Smooth muscle cell (in vitro differentiated cells): ENCODE data around the gene NSD1. TPM values are rescaled to one million over a fixed set of nuclear protein-coding genes. Genes with fewer than 3 reads are reported as not detected.

Source experiments
- DNase-seq: peaks from one replicate; lab custom pipeline; 2025; ENCODE audit not compliant: unreplicated experiment; lab: John Stamatoyannopoulos, UW
- H2AFZ ChIP-seq: fragments of 200-600 bp; sonication (generic); 2 replicates; pipeline ENCODE4 v1.6.0; 2016; ENCODE audit warnings: antibody characterized with exemption, low read depth, mild to moderate bottlenecking
- H3F3A ChIP-seq: fragments of 200-600 bp; sonication (generic); 2 replicates; pipeline ENCODE4 v1.6.0; 2017; ENCODE audit warnings: antibody characterized with exemption, low read depth
- H3K27ac ChIP-seq: fragments of 200-600 bp; sonication (generic); 2 replicates; pipeline ENCODE4 v1.5.1; 2016; ENCODE audit warnings: low read depth, mild to moderate bottlenecking
- H3K27me3 ChIP-seq: fragments of 200-600 bp; sonication (generic); 2 replicates; pipeline ENCODE4 v1.6.1; 2016; ENCODE audit warnings: low read depth, mild to moderate bottlenecking
- H3K36me3 ChIP-seq: fragments of 200-600 bp; sonication (generic); 2 replicates; pipeline ENCODE4 v1.5.1; 2016; ENCODE audit warnings: low read depth
- H3K4me1 ChIP-seq: fragments of 200-600 bp; sonication (generic); 2 replicates; pipeline ENCODE4 v1.5.1; 2016; ENCODE audit warnings: low read depth
- H3K4me2 ChIP-seq: fragments of 200-600 bp; sonication (generic); 2 replicates; pipeline ENCODE4 v1.6.0; 2016; ENCODE audit warnings: mild to moderate bottlenecking
- H3K4me3 ChIP-seq: fragments of 200-600 bp; sonication (generic); 2 replicates; pipeline ENCODE4 v1.5.1; 2016; ENCODE audit warnings: mild to moderate bottlenecking
- H3K79me2 ChIP-seq: fragments of 200-600 bp; sonication (generic); 2 replicates; pipeline ENCODE4 v1.6.0; 2016; ENCODE audit warnings: low read depth, mild to moderate bottlenecking
- H3K9ac ChIP-seq: fragments of 200-600 bp; sonication (generic); 2 replicates; pipeline ENCODE4 v1.6.0; 2016; ENCODE audit warnings: low read depth
- H3K9me3 ChIP-seq: fragments of 200-600 bp; sonication (generic); replicated peaks from 2 replicates; pipeline ENCODE4 v1.5.1; 2016; ENCODE audit warnings: low read depth
- H4K20me1 ChIP-seq: fragments of 200-600 bp; sonication (generic); 2 replicates; pipeline ENCODE4 v1.6.0; 2016; ENCODE audit warnings: low read depth
- WGBS: methylation state at CpG from one replicate; pipeline ENCODE4 v1.1.7; 2016; ENCODE audit warnings: low lambda C conversion rate; 5-methylcytosine and 5-hydroxymethylcytosine counted together
- polyA plus RNA-seq: library from polyadenylated mRNA; unstranded; fragments of >200 nt; fragmentation: Nextera tagmentation; extraction: Ambion mirVana; gene quantifications from 2 replicates; pipeline ENCODE4 v1.2.1, GENCODE V29; 2016
- total RNA-seq: library from RNA; depleted of rRNA; stranded (reverse); fragments of >200 nt; gene quantifications from 2 replicates; pipeline ENCODE4 v1.2.3, GENCODE V29; 2014
- TF ChIP-seq, protein P1 (sequence below): fragments of 200-600 bp; sonication (generic); IDR thresholded peaks from 2 replicates; pipeline ENCODE4 v1.5.1; 2017; ENCODE audit warnings: borderline replicate concordance, mild to moderate bottlenecking, antibody characterized with exemption; ENCODE audit not compliant: insufficient read depth, poor library complexity, severe bottlenecking

The NSD1 gene
- total and polyA plus RNA-seq, 2 experiments from 2014 or later: 22.6 to 38.2 TPM

- Histone ChIP-seq H3K4me3 (no peak overlapping the region), H3F3A (no peaks in the 10 kb centered on the region), H3K4me2 (no peak overlapping the region), H3K4me1 (no peaks in the 10 kb centered on the region), H3K9ac (no peak overlapping the region), H3K79me2 (peaks cover 99% of the 10 kb centered on the region), H4K20me1 (peaks cover 100% of the 10 kb centered on the region), H3K9me3 (no peaks in the 10 kb centered on the region), H3K27ac (no peak overlapping the region), H3K36me3 (no peaks in the 10 kb centered on the region), H2AFZ (no peak overlapping the region), H3K27me3 (no peaks in the 10 kb centered on the region)
- TF ChIP-seq, protein P1, sequence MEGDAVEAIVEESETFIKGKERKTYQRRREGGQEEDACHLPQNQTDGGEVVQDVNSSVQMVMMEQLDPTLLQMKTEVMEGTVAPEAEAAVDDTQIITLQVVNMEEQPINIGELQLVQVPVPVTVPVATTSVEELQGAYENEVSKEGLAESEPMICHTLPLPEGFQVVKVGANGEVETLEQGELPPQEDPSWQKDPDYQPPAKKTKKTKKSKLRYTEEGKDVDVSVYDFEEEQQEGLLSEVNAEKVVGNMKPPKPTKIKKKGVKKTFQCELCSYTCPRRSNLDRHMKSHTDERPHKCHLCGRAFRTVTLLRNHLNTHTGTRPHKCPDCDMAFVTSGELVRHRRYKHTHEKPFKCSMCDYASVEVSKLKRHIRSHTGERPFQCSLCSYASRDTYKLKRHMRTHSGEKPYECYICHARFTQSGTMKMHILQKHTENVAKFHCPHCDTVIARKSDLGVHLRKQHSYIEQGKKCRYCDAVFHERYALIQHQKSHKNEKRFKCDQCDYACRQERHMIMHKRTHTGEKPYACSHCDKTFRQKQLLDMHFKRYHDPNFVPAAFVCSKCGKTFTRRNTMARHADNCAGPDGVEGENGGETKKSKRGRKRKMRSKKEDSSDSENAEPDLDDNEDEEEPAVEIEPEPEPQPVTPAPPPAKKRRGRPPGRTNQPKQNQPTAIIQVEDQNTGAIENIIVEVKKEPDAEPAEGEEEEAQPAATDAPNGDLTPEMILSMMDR: no peak
- DNase-seq: no peak
- 100% methylated on average over 1 of the region's 1 CpG for WGBS
Measured at GRCh38 chr5:177226860-177227259, 93.3 kb downstream of the NSD1 start.

DNA sequence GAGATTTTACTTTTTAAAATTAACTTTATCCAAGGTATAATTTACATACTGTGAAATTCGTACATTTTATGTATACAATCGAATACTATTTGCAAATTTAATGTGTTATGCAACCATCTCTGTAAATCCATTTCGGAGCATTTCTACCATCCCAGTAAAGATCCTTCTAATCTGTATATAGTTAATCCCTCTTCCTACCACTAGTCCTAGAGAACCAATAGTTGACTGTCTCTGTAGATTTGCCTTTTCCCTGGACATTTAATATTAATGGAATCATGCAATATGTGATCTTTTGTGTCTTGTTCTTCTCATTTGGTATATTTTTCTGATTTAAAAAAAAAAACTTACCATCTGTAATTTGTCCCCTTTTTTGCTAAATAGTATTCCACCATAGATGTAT is 95.2 kb downstream of the NSD1 start:
- Histone ChIP-seq H3K4me2 (no peak overlapping the region), H3K9me3 (no peaks in the 10 kb centered on the region), H3K4me3 (no peak overlapping the region), H3K27me3 (no peaks in the 10 kb centered on the region), H3K4me1 (peaks cover 10% of the 10 kb centered on the region), H3K27ac (no peak overlapping the region), H3K9ac (no peak overlapping the region), H3K79me2 (peaks cover 95% of the 10 kb centered on the region), H4K20me1 (peaks cover 100% of the 10 kb centered on the region), H2AFZ (no peak overlapping the region), H3F3A (no peaks in the 10 kb centered on the region), H3K36me3 (no peaks in the 10 kb centered on the region)
- DNase-seq: no peak
- 93% methylated on average over 3 of the region's 3 CpGs for WGBS
- TF ChIP-seq, protein P1: no peak

DNA sequence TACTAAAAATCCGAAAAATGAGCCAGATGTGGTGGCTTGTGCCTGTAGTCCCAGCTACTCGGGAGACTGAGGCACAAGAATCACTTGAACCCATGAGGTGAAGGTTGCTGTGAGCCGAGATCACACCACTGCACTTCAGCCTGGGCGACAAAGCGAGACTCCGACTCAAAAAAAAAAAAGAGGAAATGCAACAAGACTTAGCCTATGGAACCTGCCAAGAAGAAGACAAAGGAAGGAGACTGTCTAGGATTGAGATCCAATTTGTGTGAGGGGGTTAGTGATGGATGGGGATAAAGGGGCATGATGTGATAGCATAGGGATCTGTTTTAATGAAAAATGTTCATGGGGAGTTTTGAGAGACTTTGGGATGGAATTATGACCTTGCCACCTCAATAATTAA is 97.1 kb downstream of the NSD1 start:
- H3K79me2 ChIP-seq: peaks cover 93% of the 10 kb centered on the region

More for the DNA sequence above, 97.1 kb downstream of the NSD1 start:
- H3K4me1 ChIP-seq: peaks cover 10% of the 10 kb centered on the region
- H3K36me3 ChIP-seq: no peaks in the 10 kb centered on the region
- H3F3A ChIP-seq: no peaks in the 10 kb centered on the region
- TF ChIP-seq, protein P1: no peak
- H3K4me2 ChIP-seq: no peak overlapping the region
- no peak overlapping the region for H3K4me3 ChIP-seq
- no peak overlapping the region for H2AFZ ChIP-seq
- no peak overlapping the region for H3K9ac ChIP-seq
- DNase-seq: no peak
- no peaks in the 10 kb centered on the region for H3K9me3 ChIP-seq
- H3K27ac ChIP-seq: peak overlapping the region; percentile 88
- no peaks in the 10 kb centered on the region for H3K27me3 ChIP-seq
- peaks cover 100% of the 10 kb centered on the region for H4K20me1 ChIP-seq
- 96% methylated on average over 6 of the region's 6 CpGs for WGBS
